Panc1 (cell line): ENCODE data around the gene GTF2A1L. TPM values are rescaled to one million over a fixed set of nuclear protein-coding genes. Genes with fewer than 3 reads are reported as not detected.

Experiments used
- ATAC-seq: fragments of 200-7000 bp; cut with Tn5 transposase; 2 replicates; pipeline ENCODE4 v1.9.1; 2020; ENCODE audit warnings: mild to moderate bottlenecking, moderate library complexity
- BruUV-seq: library from RNA; stranded (reverse); fragments of 400-500 nt; replicated peaks from 2 replicates; lab custom pipeline; 2021; lab: Mats Ljungman, UMichigan
- CTCF ChIA-PET: fragments of 300-600 bp; sonication (Branson Sonifier 250); formaldehyde crosslinking; loops from one replicate; lab custom pipeline; 2022; ENCODE audit warnings: antibody characterized with exemption; lab: Charles Lee
- POLR2A ChIA-PET: fragments of 300-600 bp; sonication (Branson Sonifier 250); formaldehyde crosslinking; loops from one replicate; lab custom pipeline; 2022; ENCODE audit warnings: antibody characterized with exemption; lab: Charles Lee
- DNase-seq: peaks from one replicate; pipeline ENCODE4 v3.0.0-alpha.2; 2010; ENCODE audit warnings: low read depth, low spot score
- H3K27ac ChIP-seq: 2 replicates; pipeline ENCODE4 v1.5.1; 2011; ENCODE audit warnings: mild to moderate bottlenecking, low read length, inconsistent platforms
- H3K27me3 ChIP-seq: fragments of 200-500 bp; sonication (Bioruptor generic); 2 replicates; pipeline ENCODE4 v1.6.0; 2014; ENCODE audit warnings: low read length, inconsistent platforms; ENCODE audit not compliant: control insufficient read depth, insufficient read depth
- H3K36me3 ChIP-seq: fragments of 200-500 bp; sonication (Bioruptor generic); 2 replicates; pipeline ENCODE4 v1.5.1; 2014; ENCODE audit warnings: inconsistent platforms, mild to moderate bottlenecking, low read length, moderate library complexity; ENCODE audit not compliant: control insufficient read depth, insufficient read depth
- H3K4me1 ChIP-seq: 2 replicates; pipeline ENCODE4 v1.5.1; 2011; ENCODE audit warnings: inconsistent platforms, mild to moderate bottlenecking, low read length, moderate library complexity; ENCODE audit not compliant: control insufficient read depth, insufficient read depth
- H3K4me3 ChIP-seq, 2 experiments: 2 replicates each; pipeline ENCODE4 v1.5.1; 2011 to 2012; ENCODE audit warnings: low read depth in 2 of 2, low read length in 2 of 2, mild to moderate bottlenecking in 2 of 2, inconsistent platforms in 1 of 2, moderate library complexity in 1 of 2
- H3K9me3 ChIP-seq: fragments of 200-500 bp; sonication (Bioruptor generic); 2 replicates; pipeline ENCODE4 v1.5.1; 2014; ENCODE audit warnings: low read depth, mild to moderate bottlenecking, inconsistent platforms, low read length, moderate library complexity; ENCODE audit not compliant: control insufficient read depth, insufficient read depth
- CTCF ChIP-seq: fragments of 450-650 bp; IDR thresholded peaks from 2 replicates; pipeline ENCODE4 v1.5.1; 2017; ENCODE audit warnings: mild to moderate bottlenecking
- POLR2AphosphoS5 ChIP-seq: IDR thresholded peaks from 2 replicates; pipeline ENCODE4 v1.6.1; 2012; ENCODE audit warnings: mild to moderate bottlenecking, low read depth, low read length, moderate library complexity
- REST ChIP-seq, 2 experiments: IDR thresholded peaks; 2 replicates each; pipeline ENCODE4 v1.6.1; 2011 to 2012; ENCODE audit warnings: low read depth in 2 of 2, control low read depth in 1 of 2, low read length in 1 of 2, mild to moderate bottlenecking in 1 of 2, moderate library complexity in 1 of 2; ENCODE audit not compliant: insufficient read depth in 1 of 2
- SIN3A ChIP-seq: IDR thresholded peaks from 2 replicates; pipeline ENCODE4 v1.6.1; 2012; ENCODE audit warnings: low read depth, mild to moderate bottlenecking, low read length, moderate library complexity, borderline replicate concordance; ENCODE audit not compliant: insufficient read depth
- TCF7L2 ChIP-seq: IDR thresholded peaks from 2 replicates; pipeline ENCODE4 v1.6.1; 2011; ENCODE audit warnings: mild to moderate bottlenecking, low read depth, low read length, inconsistent platforms
- in situ Hi-C: cut with HindIII; loops from 2 replicates; pipeline ENCODE4 v1.10.0; 2016; ENCODE audit warnings: low sequenced_read_pairs, low pct_unique_long_range_greater_than_20kb
- intact Hi-C: fragments of 100-400 bp; cut with micrococcal nuclease; formaldehyde crosslinking; loops from one replicate; pipeline ENCODE4 v1.10.0; 2022; ENCODE audit not compliant: unreplicated experiment
- total RNA-seq: library from RNA; stranded (reverse); gene quantifications from one replicate; pipeline ENCODE4 v1.2.1, GENCODE V29; 2021; ENCODE audit not compliant: unreplicated experiment

The GTF2A1L gene
- total RNA-seq, 1 experiment from 2014 or later = not detected

GRCh38 chr2:48574353-48575287 lies 43.0 kb upstream of the GTF2A1L start:
- intact Hi-C loops = no loop called here
- no peaks in the 10 kb centered on the region for H3K27me3 ChIP-seq
- DNase-seq = no peak
- H3K9me3 ChIP-seq = no peaks in the 10 kb centered on the region
- no peak for TF ChIP-seq REST (IDR thresholded peaks at IDR 0.05; ENCODE audit: insufficient read depth in 1 of 2, low read depth in 2 of 2, low read length in 1 of 2)
- TF ChIP-seq POLR2AphosphoS5 = no peak
- no peak for TF ChIP-seq CTCF
- TF ChIP-seq SIN3A = no peak
- TF ChIP-seq TCF7L2 = no peak
- in situ Hi-C loops = no loop called here
- CTCF ChIA-PET = no interaction called here
- POLR2A ChIA-PET = no interaction called here
- H3K4me1 ChIP-seq = no peaks in the 10 kb centered on the region
- H3K36me3 ChIP-seq = no peaks in the 10 kb centered on the region
- BruUV-seq = no TSS peak
- H3K4me3 ChIP-seq = no peak overlapping the region
- no peak overlapping the region for H3K27ac ChIP-seq
- ATAC-seq = no peak

GRCh38 chr2:48578313-48578712 lies 39.3 kb upstream of the GTF2A1L start:
- POLR2A ChIA-PET = interaction anchor here (0.7 kb wide), 1 partner anchor 156 kb away, joined by 4 read pairs; no protein-coding TSS in a partner anchor
- DNase-seq (no peak), ATAC-seq (no peak)
- Histone ChIP-seq H3K9me3 (no peaks in the 10 kb centered on the region), H3K4me1 (no peaks in the 10 kb centered on the region), H3K4me3 (no peak overlapping the region), H3K27ac (no peak overlapping the region), H3K36me3 (no peaks in the 10 kb centered on the region), H3K27me3 (no peaks in the 10 kb centered on the region)
- TF ChIP-seq SIN3A (no peak), POLR2AphosphoS5 (no peak), TCF7L2 (no peak), CTCF (no peak), REST (IDR thresholded peaks at IDR 0.05; ENCODE audit: insufficient read depth in 1 of 2, low read depth in 2 of 2, low read length in 1 of 2) (no peak)
- no TSS peak for BruUV-seq
- intact Hi-C loops = no loop called here
- CTCF ChIA-PET = no interaction called here
- in situ Hi-C loops = no loop called here
